Adipose tissue (tissue), 3 donors: Measurements from ENCODE around the gene TTI1. TPM values are rescaled to one million over a fixed set of nuclear protein-coding genes. Genes with fewer than 3 reads are reported as not detected.

Experiments
- H3K27ac ChIP-seq: one replicate; pipeline ENCODE4 v1.5.1; 2013; ENCODE audit warnings: low read depth, low read length
- WGBS, 3 donors: extraction: QIAGEN DNeasy Blood & Tissue Kit; methylation state at CpG; one replicate each; pipeline ENCODE4 v1.1.7; 2013; 5-methylcytosine and 5-hydroxymethylcytosine counted together
- polyA plus RNA-seq, 3 donors: library from polyadenylated mRNA; stranded (reverse); fragments of 200-250 nt; gene quantifications; one replicate each; pipeline ENCODE4 v1.2.3, GENCODE V29; 2013
- donor health status: healthy with polysubstance abuse.
- donor health status: Bipolar disorder and iron deficiency.
- donor health status: healthy.

TTI1 gene
- polyA plus RNA-seq, 3 donors = 9.9 to 10.9 (median 10.0) TPM

- no peak overlapping the region for H3K27ac ChIP-seq
- WGBS, 3 donors = 80 to 89% (median 86%) methylated on average over 5 of the region's 5 CpGs
These were observed 79.1 kb downstream of the TTI1 start for GRCh38 chr20:37954190-37954589.

DNA sequence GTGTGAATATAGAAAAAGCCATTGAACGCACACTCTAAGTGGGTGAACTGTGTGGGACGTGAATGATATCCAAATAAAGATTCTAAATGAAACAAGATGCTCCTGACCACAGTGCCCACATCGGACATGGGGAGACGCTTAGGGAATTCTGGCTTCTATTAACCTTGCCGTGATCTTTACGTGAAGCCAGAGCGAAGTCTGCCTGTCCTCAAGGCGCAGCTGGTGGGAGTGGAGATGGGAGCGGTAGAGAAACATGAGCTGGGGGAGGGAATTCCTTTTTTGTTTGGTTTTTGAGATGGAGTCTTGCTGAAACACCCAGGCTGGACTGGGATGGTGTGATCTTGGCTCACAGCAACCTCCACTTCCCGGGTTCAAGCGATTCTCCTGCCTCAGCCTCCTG is 84.3 kb downstream of the TTI1 start:
- WGBS, 3 donors = 90 to 92% (median 91%) methylated on average over 11 of the region's 11 CpGs
- no peak overlapping the region for H3K27ac ChIP-seq

- no peak overlapping the region for H3K27ac ChIP-seq
- WGBS, 3 donors = 90 to 91% (median 90%) methylated on average over 6 of the region's 6 CpGs
These were observed 85.3 kb downstream of the TTI1 start for GRCh38 chr20:37947943-37948342.

DNA sequence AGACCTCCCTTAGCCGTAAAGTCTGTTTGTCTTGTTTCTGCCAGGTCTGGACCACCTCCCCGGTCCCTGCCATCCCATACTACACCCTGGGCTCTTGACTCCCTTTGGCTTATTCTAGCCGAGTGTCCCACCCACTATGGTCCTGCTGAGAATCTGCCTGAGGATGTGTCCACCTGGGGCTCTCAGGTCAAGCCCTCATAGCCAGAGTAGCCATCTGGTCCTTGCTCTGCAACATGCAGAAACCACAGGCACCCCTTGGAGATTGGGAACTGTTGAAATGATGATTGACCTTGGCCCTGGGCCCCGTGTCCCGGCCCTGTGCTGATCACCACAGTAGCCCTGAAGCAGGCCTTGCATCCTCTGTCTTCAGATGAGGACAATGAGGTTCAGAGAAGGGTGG is 86.3 kb downstream of the TTI1 start:
- H3K27ac ChIP-seq = no peak overlapping the region
- 89% methylated on average over 5 of the region's 5 CpGs for WGBS, 3 donors

- WGBS, 3 donors = 22 to 66% (median 66%) methylated on average over 11 of the region's 11 CpGs
- no peak overlapping the region for H3K27ac ChIP-seq
These were observed 88.1 kb downstream of the TTI1 start for GRCh38 chr20:37945091-37945547.

GRCh38 chr20:37944456-37944981 is 88.7 kb downstream of the TTI1 start:
- no peak overlapping the region for H3K27ac ChIP-seq
- 69 to 77% (median 73%) methylated on average over 11 of the region's 11 CpGs for WGBS, 3 donors

- no peak overlapping the region for H3K27ac ChIP-seq
- WGBS, 3 donors = 86 to 90% (median 89%) methylated on average over 39 to 47 of the region's 47 CpGs
These were observed 89.5 kb downstream of the TTI1 start for GRCh38 chr20:37943501-37944455.

- no peak overlapping the region for H3K27ac ChIP-seq
- WGBS, 3 donors = 79 to 81% (median 79%) methylated on average over 12 of the region's 12 CpGs
These were observed 90.2 kb downstream of the TTI1 start for GRCh38 chr20:37943033-37943432.

- no peak overlapping the region for H3K27ac ChIP-seq
- WGBS, 3 donors = 87 to 95% (median 93%) methylated on average over 6 of the region's 6 CpGs
These were observed 91.3 kb downstream of the TTI1 start for GRCh38 chr20:37941992-37942391.

- no peak overlapping the region for H3K27ac ChIP-seq
- 60 to 72% (median 67%) methylated on average over 8 of the region's 8 CpGs for WGBS, 3 donors
These were observed 91.9 kb downstream of the TTI1 start for GRCh38 chr20:37941332-37941731.

DNA sequence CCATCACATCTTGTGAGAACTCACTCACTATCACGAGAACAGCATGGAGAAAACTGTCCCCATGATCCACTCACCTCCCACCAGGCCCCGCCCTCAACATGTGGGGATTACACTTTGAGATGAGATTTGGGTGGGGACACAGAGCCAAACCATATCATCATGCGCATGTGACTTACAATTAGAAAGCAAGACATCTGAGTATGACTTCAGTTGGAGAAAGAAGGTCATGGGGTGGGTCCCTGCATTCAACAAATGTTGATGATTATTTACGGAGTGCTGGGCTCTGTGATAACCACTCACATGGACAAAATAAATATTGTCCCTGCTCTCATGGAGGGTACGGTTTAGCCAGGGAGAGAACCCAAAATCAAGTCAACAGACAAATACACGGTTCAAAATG is 92.4 kb downstream of the TTI1 start:
- H3K27ac ChIP-seq = no peak overlapping the region
- WGBS, 3 donors = 70 to 78% (median 77%) methylated on average over 6 of the region's 6 CpGs

DNA sequence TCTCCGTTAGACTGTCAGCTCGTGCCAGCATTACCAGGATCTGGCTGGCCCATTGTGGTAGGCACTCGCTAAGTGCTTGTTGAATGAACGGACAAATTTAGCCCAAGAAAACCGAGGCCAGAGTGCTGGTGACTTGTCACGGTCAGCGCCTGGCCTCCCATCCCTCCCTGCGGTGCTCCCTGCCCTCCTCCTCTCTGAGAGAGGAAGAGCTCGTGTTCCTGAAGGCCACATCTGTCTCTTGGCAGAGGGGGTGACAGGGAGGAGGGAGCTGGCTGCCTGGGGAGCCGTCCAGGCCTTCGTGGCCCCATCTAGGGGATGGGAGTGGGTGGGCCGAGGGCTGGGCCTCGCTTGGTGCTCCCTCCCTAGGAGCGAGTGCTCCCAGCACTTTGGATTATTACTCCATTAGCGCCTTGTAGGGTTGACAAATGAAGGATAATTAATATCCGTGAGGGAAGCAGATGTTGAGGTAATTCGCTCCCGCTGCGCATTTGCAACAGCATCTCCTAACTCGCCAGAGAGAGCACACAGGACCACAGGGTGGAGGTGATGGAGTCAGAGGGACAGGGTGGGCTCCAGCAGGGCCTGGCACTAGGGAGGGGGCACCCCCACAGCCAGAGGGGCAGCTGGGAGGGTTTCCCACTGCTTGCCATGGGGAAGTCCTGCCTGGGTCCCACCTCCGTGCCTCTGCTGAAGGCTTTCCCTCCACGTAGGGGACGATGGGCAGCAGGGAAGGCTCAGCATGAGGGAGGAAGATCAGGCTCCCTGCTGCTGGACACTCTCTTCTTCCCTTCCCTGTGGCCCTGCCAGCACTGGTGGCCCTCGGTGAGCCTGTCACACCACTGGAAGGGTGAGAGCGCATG is 93.3 kb downstream of the TTI1 start:
- no peak overlapping the region for H3K27ac ChIP-seq
- 73 to 82% (median 77%) methylated on average over 24 to 25 of the region's 25 CpGs for WGBS, 3 donors

- no peak overlapping the region for H3K27ac ChIP-seq
- 91 to 95% (median 94%) methylated on average over 9 of the region's 9 CpGs for WGBS, 3 donors
These were observed 94.3 kb downstream of the TTI1 start for GRCh38 chr20:37938954-37939353.

GRCh38 chr20:37938181-37938750 is 95.0 kb downstream of the TTI1 start:
- H3K27ac ChIP-seq = no peak overlapping the region
- 88 to 93% (median 92%) methylated on average over 12 of the region's 12 CpGs for WGBS, 3 donors

GRCh38 chr20:37937686-37938085 is 95.6 kb downstream of the TTI1 start:
- 75 to 91% (median 88%) methylated on average over 4 of the region's 4 CpGs for WGBS, 3 donors
- H3K27ac ChIP-seq = no peak overlapping the region

- WGBS, 3 donors = 82 to 93% (median 92%) methylated on average over 8 of the region's 8 CpGs
- H3K27ac ChIP-seq = no peak overlapping the region
These were observed 96.8 kb downstream of the TTI1 start for GRCh38 chr20:37936451-37936850.

DNA sequence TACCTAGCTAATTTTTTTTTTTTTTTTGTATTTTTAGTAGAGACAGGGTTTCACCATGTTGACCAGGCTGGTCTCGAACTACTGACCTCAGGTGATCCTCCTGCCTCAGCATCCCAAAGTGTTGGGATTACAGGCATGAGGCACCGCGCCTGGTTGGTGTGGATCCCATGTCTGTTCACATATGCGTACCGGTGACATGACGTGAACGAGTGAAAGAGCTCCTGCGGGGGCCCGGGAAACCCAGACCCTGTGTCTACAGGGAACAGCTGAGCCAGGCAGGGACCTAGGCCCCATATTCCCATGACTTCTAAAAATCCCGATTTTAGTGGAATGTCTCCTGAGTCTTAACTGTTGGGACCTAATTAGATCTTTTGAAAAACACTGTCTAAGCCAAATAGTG is 97.2 kb downstream of the TTI1 start:
- 81 to 92% (median 92%) methylated on average over 10 of the region's 10 CpGs for WGBS, 3 donors
- H3K27ac ChIP-seq = no peak overlapping the region

GRCh38 chr20:37935435-37935834 is 97.8 kb downstream of the TTI1 start:
- no peak overlapping the region for H3K27ac ChIP-seq
- 36 to 50% (median 42%) methylated on average over 7 of the region's 7 CpGs for WGBS, 3 donors
